HepG2 (cell line): Measurements from ENCODE around the gene PDK2. TPM values are rescaled to one million over a fixed set of nuclear protein-coding genes. Genes with fewer than 3 reads are reported as not detected.

Experiments used
- AGO2 ChIP-seq: fragments of 200-400 bp; formaldehyde crosslinking; optimal IDR thresholded peaks from 2 replicates; pipeline ENCODE3; 2017; ENCODE audit warnings: mild to moderate bottlenecking, low read depth, low read length, moderate library complexity
- FOXO1 ChIP-seq: sonication (generic); formaldehyde crosslinking; IDR thresholded peaks from 2 replicates; pipeline ENCODE4 v1.4.0; 2020; ENCODE audit warnings: missing genetic modification reagents
- KDM2A ChIP-seq: sonication (generic); formaldehyde crosslinking; IDR thresholded peaks from 2 replicates; pipeline ENCODE4 v1.4.0; 2020; ENCODE audit warnings: low read depth, missing genetic modification reagents, borderline replicate concordance
- MEF2D ChIP-seq: sonication (generic); formaldehyde crosslinking; IDR thresholded peaks from 2 replicates; pipeline ENCODE4 v1.5.1; 2020; ENCODE audit warnings: mild to moderate bottlenecking, missing genetic modification reagents
- NR2F6 ChIP-seq, 2 experiments: IDR thresholded peaks; 2 replicates each; pipeline ENCODE4 v1.6.1; 2016; ENCODE audit warnings: antibody characterized with exemption in 1 of 2, mild to moderate bottlenecking in 1 of 2
- PAWR ChIP-seq: sonication (generic); formaldehyde crosslinking; IDR thresholded peaks from 2 replicates; pipeline ENCODE4 v1.4.0; 2020; ENCODE audit warnings: missing genetic modification reagents, mild to moderate bottlenecking, borderline replicate concordance
- PCBP1 ChIP-seq: fragments of 200-400 bp; formaldehyde crosslinking; IDR thresholded peaks from 2 replicates; pipeline ENCODE4 v1.6.1; 2017; ENCODE audit warnings: mild to moderate bottlenecking, low read depth, low read length, borderline replicate concordance
- PHF21A ChIP-seq: sonication (generic); formaldehyde crosslinking; IDR thresholded peaks from 2 replicates; pipeline ENCODE4 v1.5.0; 2020; ENCODE audit warnings: mild to moderate bottlenecking, missing genetic modification reagents
- PHF8 ChIP-seq: sonication (generic); formaldehyde crosslinking; IDR thresholded peaks from 2 replicates; pipeline ENCODE4 v1.5.0; 2020; ENCODE audit warnings: missing genetic modification reagents
- RELA ChIP-seq: sonication (generic); formaldehyde crosslinking; IDR thresholded peaks from 2 replicates; pipeline ENCODE4 v1.4.0; 2020; ENCODE audit warnings: missing genetic modification reagents
- SAP130 ChIP-seq: IDR thresholded peaks from 2 replicates; pipeline ENCODE4 v1.6.1; 2016; ENCODE audit warnings: low read depth
- SMC3 ChIP-seq: IDR thresholded peaks from 2 replicates; pipeline ENCODE4 v1.6.1; 2011; ENCODE audit warnings: low read length, improper control_type of control experiment
- ZBTB26 ChIP-seq: IDR thresholded peaks from 2 replicates; pipeline ENCODE4 v1.6.1; 2016; ENCODE audit warnings: missing compliant biosample characterization, missing genetic modification reagents, borderline replicate concordance
- ZMAT3 ChIP-seq: sonication (generic); formaldehyde crosslinking; conservative IDR thresholded peaks from 2 replicates; pipeline ENCODE4 v1.7.0; 2021; ENCODE audit warnings: missing genetic modification reagents
- ZNF20 ChIP-seq: sonication (generic); formaldehyde crosslinking; IDR thresholded peaks from 2 replicates; pipeline ENCODE4 v1.4.0; 2020; ENCODE audit warnings: mild to moderate bottlenecking, moderate library complexity, missing genetic modification reagents
- ZNF256 ChIP-seq: sonication (generic); formaldehyde crosslinking; conservative IDR thresholded peaks from 2 replicates; pipeline ENCODE4 v1.4.0; 2020; ENCODE audit warnings: missing genetic modification reagents
- ZNF549 ChIP-seq: sonication (generic); formaldehyde crosslinking; IDR thresholded peaks from 2 replicates; pipeline ENCODE4 v1.5.0; 2020; ENCODE audit warnings: missing genetic modification reagents
- ZNF576 ChIP-seq: sonication (generic); formaldehyde crosslinking; IDR thresholded peaks from 2 replicates; pipeline ENCODE4 v1.4.0; 2020; ENCODE audit warnings: mild to moderate bottlenecking, missing genetic modification reagents
- ZNF746 ChIP-seq: sonication (generic); formaldehyde crosslinking; IDR thresholded peaks from 2 replicates; pipeline ENCODE4 v1.8.0; 2022; ENCODE audit warnings: mild to moderate bottlenecking, missing genetic modification reagents
- ZNF788 ChIP-seq: sonication (generic); formaldehyde crosslinking; IDR thresholded peaks from 2 replicates; pipeline ENCODE4 v1.5.0; 2020; ENCODE audit warnings: mild to moderate bottlenecking, missing genetic modification reagents, borderline replicate concordance
- ZNF792 ChIP-seq: IDR thresholded peaks from 2 replicates; pipeline ENCODE4 v1.6.1; 2016
- polyA plus RNA-seq, 8 experiments: library from polyadenylated mRNA; depleted of rRNA in 3 of 8; stranded (reverse) in 7 of 8; unstranded in 1 of 8; fragments of >200 nt; fragmentation: Illumina TruSeq in 4 of 8; extraction: Trizol in 4 of 8; gene quantifications; 2 replicates each; pipeline versions ENCODE4 v1.2.1 to v1.2.3, GENCODE V29; 2011 to 2016; ENCODE audit warnings: low read depth in 4 of 8, missing spikeins in 1 of 8, mixed read lengths in 1 of 8; ENCODE audit not compliant: insufficient read depth in 1 of 8
- total RNA-seq, 5 experiments: library from RNA; depleted of rRNA; stranded (reverse); fragments of >200 nt; fragmentation: Illumina TruSeq; extraction: Trizol; gene quantifications; 2 replicates each; pipeline ENCODE4 v1.2.3, GENCODE V29; 2016; ENCODE audit warnings: low read depth in 1 of 5
- TF ChIP-seq, protein P1 (sequence below): sonication (generic); formaldehyde crosslinking; IDR thresholded peaks from 2 replicates; pipeline ENCODE4 v1.5.0; 2020; ENCODE audit warnings: mild to moderate bottlenecking, missing genetic modification reagents, moderate library complexity
- TF ChIP-seq, protein P2 (sequence below): fragments of 450-650 bp; IDR thresholded peaks from 2 replicates; pipeline ENCODE4 v1.6.1; 2016
- TF ChIP-seq, protein P3 (sequence below): sonication (generic); formaldehyde crosslinking; IDR thresholded peaks from 2 replicates; pipeline ENCODE4 v1.4.0; 2020; ENCODE audit warnings: mild to moderate bottlenecking, low read depth, missing genetic modification reagents

The PDK2 gene
- total and polyA plus RNA-seq, 2 of the 13 experiments (the other 11 are each of a cell fraction or from before 2014, with no cell fraction given), result 18.5 to 59.7 TPM

GRCh38 chr17:50148226-50149090, 53.3 kb downstream of the PDK2 start (continued):
- TF ChIP-seq, protein P1, sequence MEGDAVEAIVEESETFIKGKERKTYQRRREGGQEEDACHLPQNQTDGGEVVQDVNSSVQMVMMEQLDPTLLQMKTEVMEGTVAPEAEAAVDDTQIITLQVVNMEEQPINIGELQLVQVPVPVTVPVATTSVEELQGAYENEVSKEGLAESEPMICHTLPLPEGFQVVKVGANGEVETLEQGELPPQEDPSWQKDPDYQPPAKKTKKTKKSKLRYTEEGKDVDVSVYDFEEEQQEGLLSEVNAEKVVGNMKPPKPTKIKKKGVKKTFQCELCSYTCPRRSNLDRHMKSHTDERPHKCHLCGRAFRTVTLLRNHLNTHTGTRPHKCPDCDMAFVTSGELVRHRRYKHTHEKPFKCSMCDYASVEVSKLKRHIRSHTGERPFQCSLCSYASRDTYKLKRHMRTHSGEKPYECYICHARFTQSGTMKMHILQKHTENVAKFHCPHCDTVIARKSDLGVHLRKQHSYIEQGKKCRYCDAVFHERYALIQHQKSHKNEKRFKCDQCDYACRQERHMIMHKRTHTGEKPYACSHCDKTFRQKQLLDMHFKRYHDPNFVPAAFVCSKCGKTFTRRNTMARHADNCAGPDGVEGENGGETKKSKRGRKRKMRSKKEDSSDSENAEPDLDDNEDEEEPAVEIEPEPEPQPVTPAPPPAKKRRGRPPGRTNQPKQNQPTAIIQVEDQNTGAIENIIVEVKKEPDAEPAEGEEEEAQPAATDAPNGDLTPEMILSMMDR (CRISPR knock-in tag), result peak; percentile 48
- TF ChIP-seq PHF8 (CRISPR knock-in tag) (0 out of 2 replicates have a peak, but pooled peaks have one; percentile 20), ZNF20 (CRISPR knock-in tag) (no peak), AGO2 (peak; percentile 33), PAWR (CRISPR knock-in tag) (no peak), SMC3 (peak; percentile 12; the same call in 1 of the 2 replicates), ZNF549 (no peak), ZNF256 (CRISPR knock-in tag) (no peak), ZNF792 (no peak), RELA (no peak), PHF21A (CRISPR knock-in tag) (no peak), ZNF746 (CRISPR knock-in tag) (no peak), NR2F6 (IDR thresholded peaks at IDR 0.05) (no peak), NR2F6 (CRISPR knock-in tag; IDR thresholded peaks at IDR 0.05) (0 out of 2 replicates have a peak, but pooled peaks have one; percentile 14), ZNF788 (CRISPR knock-in tag) (no peak), PCBP1 (no peak), FOXO1 (CRISPR knock-in tag) (no peak), MEF2D (CRISPR knock-in tag) (0 out of 2 replicates have a peak, but pooled peaks have one; percentile 20), SAP130 (peak; percentile 90), ZMAT3 (no peak; the same call in 1 of the 2 replicates), ZBTB26 (CRISPR knock-in tag) (no peak), ZNF576 (CRISPR knock-in tag) (no peak), KDM2A (CRISPR knock-in tag) (peak; percentile 0)
- TF ChIP-seq, protein P2, sequence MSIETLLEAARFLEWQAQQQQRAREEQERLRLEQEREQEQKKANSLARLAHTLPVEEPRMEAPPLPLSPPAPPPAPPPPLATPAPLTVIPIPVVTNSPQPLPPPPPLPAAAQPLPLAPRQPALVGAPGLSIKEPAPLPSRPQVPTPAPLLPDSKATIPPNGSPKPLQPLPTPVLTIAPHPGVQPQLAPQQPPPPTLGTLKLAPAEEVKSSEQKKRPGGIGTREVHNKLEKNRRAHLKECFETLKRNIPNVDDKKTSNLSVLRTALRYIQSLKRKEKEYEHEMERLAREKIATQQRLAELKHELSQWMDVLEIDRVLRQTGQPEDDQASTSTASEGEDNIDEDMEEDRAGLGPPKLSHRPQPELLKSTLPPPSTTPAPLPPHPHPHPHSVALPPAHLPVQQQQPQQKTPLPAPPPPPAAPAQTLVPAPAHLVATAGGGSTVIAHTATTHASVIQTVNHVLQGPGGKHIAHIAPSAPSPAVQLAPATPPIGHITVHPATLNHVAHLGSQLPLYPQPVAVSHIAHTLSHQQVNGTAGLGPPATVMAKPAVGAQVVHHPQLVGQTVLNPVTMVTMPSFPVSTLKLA, result no peak
- TF ChIP-seq, protein P3, sequence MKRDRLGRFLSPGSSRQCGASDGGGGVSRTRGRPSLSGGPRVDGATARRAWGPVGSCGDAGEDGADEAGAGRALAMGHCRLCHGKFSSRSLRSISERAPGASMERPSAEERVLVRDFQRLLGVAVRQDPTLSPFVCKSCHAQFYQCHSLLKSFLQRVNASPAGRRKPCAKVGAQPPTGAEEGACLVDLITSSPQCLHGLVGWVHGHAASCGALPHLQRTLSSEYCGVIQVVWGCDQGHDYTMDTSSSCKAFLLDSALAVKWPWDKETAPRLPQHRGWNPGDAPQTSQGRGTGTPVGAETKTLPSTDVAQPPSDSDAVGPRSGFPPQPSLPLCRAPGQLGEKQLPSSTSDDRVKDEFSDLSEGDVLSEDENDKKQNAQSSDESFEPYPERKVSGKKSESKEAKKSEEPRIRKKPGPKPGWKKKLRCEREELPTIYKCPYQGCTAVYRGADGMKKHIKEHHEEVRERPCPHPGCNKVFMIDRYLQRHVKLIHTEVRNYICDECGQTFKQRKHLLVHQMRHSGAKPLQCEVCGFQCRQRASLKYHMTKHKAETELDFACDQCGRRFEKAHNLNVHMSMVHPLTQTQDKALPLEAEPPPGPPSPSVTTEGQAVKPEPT (CRISPR knock-in tag), result no peak
